GM12873 (cell line): Measurements from ENCODE around the gene ALDOA.

ENCODE experiments used
- TF ChIP-seq, protein P1 (sequence below): IDR thresholded peaks from 2 replicates; pipeline ENCODE4 v1.5.1; 2012; ENCODE audit warnings: low read depth, mild to moderate bottlenecking, moderate library complexity, low read length, control low read depth; ENCODE audit not compliant: insufficient read depth; ENCODE audit errors: missing control alignments

The ALDOA gene

DNA sequence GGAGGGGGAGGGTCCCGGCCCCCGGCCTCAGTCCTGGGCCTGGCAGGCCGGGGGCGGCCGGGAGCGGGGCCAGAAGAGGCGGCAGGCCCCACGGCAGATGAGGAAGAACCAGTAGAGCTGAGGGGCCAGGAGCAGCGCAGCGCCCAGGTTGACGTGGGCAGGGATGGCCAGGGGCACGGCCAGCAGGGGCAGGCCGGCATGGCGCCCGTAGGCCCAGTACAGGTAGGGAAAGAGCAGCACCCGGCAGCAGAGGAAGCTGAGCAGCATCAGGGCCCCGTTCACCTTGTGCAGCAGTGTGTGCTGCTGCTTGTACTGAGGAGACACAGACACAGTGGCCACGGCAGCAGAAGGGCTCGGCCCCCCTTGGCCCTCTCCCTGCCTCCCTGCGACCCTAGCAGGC is 40.4 kb upstream of the ALDOA start:
- TF ChIP-seq, protein P1, sequence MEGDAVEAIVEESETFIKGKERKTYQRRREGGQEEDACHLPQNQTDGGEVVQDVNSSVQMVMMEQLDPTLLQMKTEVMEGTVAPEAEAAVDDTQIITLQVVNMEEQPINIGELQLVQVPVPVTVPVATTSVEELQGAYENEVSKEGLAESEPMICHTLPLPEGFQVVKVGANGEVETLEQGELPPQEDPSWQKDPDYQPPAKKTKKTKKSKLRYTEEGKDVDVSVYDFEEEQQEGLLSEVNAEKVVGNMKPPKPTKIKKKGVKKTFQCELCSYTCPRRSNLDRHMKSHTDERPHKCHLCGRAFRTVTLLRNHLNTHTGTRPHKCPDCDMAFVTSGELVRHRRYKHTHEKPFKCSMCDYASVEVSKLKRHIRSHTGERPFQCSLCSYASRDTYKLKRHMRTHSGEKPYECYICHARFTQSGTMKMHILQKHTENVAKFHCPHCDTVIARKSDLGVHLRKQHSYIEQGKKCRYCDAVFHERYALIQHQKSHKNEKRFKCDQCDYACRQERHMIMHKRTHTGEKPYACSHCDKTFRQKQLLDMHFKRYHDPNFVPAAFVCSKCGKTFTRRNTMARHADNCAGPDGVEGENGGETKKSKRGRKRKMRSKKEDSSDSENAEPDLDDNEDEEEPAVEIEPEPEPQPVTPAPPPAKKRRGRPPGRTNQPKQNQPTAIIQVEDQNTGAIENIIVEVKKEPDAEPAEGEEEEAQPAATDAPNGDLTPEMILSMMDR = no peak

DNA sequence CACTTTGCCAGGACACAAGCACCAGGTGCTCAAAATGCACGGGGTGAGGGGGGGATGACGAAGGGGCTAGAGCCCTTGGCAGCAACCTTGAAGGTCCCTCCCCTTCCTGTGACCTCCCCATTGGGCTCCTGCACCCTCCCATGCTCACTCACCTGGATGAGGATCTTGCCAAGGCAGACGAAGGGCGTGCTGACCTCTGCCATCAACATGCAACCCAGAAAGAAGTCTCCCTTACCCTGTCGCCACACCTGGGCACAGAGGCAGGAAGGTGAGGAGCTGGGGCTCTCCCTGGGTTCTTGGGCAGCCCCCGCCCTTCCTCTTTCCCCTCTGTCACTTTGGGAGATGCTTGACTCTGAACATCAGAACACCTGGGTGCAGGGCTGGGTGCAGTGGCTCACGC is 40.0 kb upstream of the ALDOA start:
- TF ChIP-seq, protein P1 = no peak

DNA sequence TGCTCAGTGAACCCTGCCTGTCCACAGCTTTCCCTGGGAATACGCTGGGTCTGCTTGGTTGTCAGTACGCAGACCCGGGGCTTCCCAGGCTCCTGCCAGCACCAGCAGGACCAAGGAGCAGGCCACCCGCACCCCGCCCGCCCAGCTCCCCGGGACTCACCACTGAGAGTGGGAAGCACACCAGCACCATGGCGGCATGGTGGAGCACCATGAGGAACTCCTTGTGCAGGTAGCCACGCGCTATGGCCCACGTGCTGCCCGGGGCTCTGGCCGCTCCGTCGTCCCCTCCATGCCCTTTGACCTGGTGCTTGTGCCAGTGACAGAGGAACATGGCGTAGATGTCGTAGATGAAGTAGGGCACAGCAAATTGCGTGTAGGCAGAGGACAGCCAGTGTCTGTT is 39.1 kb upstream of the ALDOA start:
- TF ChIP-seq, protein P1 = no peak

DNA sequence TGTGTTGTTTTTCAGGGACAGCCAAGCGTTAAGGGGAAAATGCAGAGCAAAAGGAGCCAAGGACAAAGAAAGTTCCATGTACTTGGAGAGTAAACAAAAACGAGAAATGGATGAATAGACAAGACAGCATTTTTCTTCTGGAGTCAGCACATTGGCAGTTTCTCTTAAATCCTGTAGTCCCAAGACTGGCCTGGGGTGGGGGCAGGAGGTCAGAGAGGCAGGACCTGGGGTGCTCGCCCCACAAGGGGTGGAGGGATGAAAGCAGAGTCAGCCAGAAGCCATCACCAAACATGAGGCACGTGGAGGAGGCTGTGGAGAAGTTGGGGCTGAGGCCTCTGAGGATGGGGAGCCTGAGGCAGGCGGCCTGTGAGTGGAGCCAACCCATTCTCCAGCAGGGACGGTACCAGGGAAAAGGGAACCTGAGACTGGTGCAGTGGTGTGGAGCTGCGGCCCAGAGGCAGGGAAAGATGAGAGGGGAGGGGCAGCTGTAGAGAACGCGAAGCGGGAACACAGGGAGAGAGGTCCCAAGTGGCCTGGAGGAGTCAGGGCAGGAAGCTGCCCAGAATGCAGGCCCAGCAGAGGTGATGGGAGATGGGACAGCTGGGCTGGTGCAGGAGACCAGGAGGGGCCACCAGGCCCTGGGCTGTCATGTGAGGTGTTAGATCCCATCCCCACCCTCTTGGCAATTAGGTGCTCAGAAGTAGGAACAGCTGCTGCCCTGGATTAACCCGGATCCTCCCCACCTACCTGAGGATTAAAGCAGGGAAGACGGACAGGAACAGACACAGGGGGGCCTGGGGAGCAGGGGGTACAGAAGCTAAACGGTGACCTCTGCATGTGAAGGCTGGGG is 37.7 kb upstream of the ALDOA start:
- TF ChIP-seq, protein P1 = no peak

DNA sequence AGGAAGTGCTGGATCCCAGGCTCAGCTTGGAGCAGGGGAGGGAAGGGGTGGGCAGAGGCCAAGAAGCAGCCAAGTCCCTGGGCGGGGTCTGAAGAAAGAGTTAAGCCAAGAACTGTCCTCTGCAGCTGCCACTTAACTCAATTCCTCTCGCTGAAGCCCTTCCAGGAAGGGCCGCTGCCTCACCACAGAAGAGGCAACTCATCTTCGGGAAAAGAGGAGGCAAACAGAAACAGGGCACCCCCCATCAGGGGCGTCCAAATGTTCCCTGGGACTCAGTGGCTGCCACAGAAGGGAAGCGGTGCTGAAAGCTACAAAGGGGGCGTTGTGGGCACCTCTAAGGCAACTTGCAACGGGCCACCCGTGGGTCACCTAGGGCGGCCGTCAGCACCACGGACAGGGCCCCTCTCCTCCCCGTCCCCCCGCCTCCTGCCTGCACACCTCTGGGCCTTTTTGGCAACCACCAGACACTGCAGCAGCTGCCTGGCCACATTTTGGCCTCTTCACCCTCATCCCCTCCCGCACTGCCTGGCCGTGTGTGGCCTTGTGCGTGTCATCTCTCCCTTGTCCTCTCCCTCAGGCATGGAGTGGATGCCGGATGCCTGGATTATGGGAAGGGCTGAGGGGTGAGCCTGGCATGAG is 37.0 kb upstream of the ALDOA start:
- TF ChIP-seq, protein P1 = no peak

DNA sequence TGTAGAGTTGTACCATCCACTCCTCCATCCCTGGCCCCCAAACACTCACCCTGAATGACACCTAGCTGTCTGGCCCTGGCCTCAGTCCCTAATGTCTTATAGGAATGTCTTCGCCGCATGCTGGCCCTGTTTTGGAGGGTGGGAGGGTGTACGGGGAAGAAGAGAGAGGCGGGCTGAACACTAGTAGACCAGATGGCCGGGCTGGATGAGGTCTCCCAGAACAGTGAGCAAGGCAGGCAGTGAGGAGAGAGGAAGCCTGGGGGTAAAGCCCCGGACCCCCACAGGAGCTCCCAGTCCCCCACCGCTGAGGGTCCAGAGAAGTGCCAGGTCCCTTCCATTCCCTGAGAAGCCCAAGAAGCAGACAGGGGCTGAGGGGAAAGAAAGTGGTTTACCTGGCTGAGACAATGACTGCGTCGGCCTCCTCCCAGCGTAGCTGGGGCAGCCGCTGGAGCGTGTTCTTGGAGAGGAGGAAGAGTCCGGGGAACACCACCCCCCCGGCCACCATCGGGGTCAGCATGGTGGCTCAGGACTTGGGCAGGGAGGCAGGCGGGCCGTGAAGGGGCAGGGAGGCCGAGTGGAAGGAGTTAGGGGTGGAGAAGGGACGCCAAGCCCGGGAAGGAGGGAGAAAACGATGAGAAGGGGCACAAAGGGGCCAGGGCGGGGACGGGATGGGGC is 35.4 kb upstream of the ALDOA start:
- TF ChIP-seq, protein P1 = no peak

DNA sequence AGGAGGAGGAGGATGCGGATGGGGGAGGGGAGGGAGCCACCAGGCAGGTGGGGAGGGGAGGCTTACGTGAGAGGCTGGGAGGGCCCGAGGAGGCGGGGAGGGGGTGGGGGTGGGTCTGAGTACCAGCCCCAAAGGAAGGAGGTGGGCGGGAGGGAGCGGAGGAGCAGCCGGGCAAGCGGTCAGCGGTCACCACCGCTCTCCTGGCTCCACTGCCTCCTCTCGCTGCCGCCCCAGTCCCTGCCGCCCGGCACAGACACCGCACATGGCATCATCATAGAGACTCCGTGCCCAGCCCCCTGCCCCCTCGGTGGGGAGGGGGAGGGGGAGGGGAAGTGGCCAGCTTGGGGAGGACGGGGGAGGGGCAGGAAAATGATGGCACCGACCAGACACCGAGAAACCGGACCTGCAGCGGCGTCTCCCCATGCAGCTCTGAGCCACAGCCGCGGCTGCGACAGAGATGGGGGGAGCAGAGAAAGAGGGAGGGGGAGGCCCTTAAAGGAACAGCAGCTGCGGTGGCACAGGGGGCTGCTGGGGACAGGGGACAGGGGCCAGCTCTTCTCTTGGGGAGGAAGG is 34.6 kb upstream of the ALDOA start, which contains the start of gene TLCD3B:
TSS of gene TLCD3B (minus strand) at position 431 of the 573 bp plus-strand sequence. CDS start 744 bp downstream, outside the sequence.
- TF ChIP-seq, protein P1 = no peak
